KMS-11 (cell line): ENCODE data around the gene TBC1D24.
A peak's percentile ranks its signal among the peaks of the same experiment; 100 is the strongest.

Source experiments
- H2AFZ ChIP-seq: fragments of 200-600 bp; sonication (generic); 2 replicates; pipeline ENCODE4 v1.6.1; 2016; ENCODE audit warnings: antibody characterized with exemption, mixed run types, low read depth
- H3K27ac ChIP-seq: fragments of 200-600 bp; sonication (generic); 2 replicates; pipeline ENCODE4 v1.6.1; 2016; ENCODE audit warnings: mild to moderate bottlenecking, mixed run types
- H3K27me3 ChIP-seq: fragments of 200-600 bp; sonication (generic); 2 replicates; pipeline ENCODE4 v1.6.1; 2017; ENCODE audit warnings: mild to moderate bottlenecking, low read depth, mixed run types, moderate library complexity; ENCODE audit not compliant: insufficient read depth
- H3K36me3 ChIP-seq: fragments of 200-600 bp; sonication (generic); 2 replicates; pipeline ENCODE4 v1.6.1; 2017; ENCODE audit warnings: mild to moderate bottlenecking, mixed run types; ENCODE audit not compliant: insufficient read depth
- H3K4me1 ChIP-seq: fragments of 200-600 bp; sonication (generic); 2 replicates; pipeline ENCODE4 v1.6.1; 2016; ENCODE audit warnings: mild to moderate bottlenecking, low read depth, mixed run types; ENCODE audit not compliant: poor library complexity, severe bottlenecking
- H3K4me2 ChIP-seq: fragments of 200-600 bp; sonication (generic); 2 replicates; pipeline ENCODE4 v1.7.0; 2016; ENCODE audit warnings: mild to moderate bottlenecking, mixed run types
- H3K4me3 ChIP-seq: fragments of 200-600 bp; sonication (generic); IDR thresholded peaks from 2 replicates; pipeline ENCODE4 v1.6.1; 2017; ENCODE audit warnings: low read depth, low read length, mixed read lengths; ENCODE audit not compliant: insufficient read depth
- H3K79me2 ChIP-seq: fragments of 200-600 bp; sonication (generic); 2 replicates; pipeline ENCODE4 v1.6.1; 2016; ENCODE audit warnings: low read depth, mixed run types; ENCODE audit not compliant: insufficient read depth
- H3K9ac ChIP-seq: fragments of 200-600 bp; sonication (generic); 2 replicates; pipeline ENCODE4 v1.6.1; 2016; ENCODE audit warnings: mild to moderate bottlenecking, mixed run types
- H4K20me1 ChIP-seq: fragments of 200-600 bp; sonication (generic); 2 replicates; pipeline ENCODE4 v1.6.1; 2016; ENCODE audit warnings: mild to moderate bottlenecking, mixed run types; ENCODE audit not compliant: insufficient read depth
- TF ChIP-seq, protein P1 (sequence below): fragments of 200-600 bp; sonication (generic); conservative IDR thresholded peaks from 2 replicates; pipeline ENCODE4 v1.6.1; 2017; ENCODE audit warnings: low read depth, mild to moderate bottlenecking, antibody characterized with exemption, low read length, moderate library complexity, mixed read lengths

The TBC1D24 gene

DNA sequence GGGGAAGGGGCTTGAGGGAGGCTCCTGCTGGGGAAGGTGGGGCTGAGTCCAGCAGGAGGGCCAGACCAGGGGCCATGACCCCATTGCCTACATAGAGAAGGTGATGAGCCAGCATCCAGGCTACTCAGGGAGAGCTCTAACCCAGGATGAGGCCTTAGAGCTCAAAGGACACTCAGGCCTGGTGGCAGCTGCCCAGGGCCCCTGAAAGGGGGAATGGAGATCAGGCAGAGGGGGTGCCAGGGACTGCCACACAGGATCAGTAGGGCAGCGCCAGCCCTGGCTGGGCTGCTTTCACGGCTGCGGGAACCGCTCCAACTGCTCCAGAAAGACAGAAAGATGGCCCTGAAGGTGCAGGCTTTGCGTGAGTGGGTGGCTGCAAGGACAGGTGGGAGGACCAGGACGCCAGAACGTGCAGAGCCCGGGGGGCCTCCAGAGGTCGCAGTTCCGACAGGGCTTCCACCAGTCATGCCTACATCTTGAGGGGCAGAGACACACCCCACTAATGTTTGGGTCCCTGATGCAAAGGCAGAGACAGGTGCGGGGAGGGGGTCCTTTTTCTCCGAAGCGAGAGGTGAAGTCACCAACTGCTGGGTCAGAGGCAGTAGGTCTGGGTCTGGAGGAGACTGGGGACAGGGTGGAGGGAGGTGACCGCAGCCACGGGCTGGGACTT, 37.9 kb downstream of the TBC1D24 start:
- H3K9ac ChIP-seq: peak overlapping the region; percentile 97; the same call in 1 of the 2 replicates
- peak overlapping the region; percentile 95 for H3K27ac ChIP-seq
- peaks cover 55% of the 10 kb centered on the region for H3K4me1 ChIP-seq
- H3K36me3 ChIP-seq: no peaks in the 10 kb centered on the region
- peak overlapping the region; percentile 91 for H3K4me2 ChIP-seq
- TF ChIP-seq, protein P1, sequence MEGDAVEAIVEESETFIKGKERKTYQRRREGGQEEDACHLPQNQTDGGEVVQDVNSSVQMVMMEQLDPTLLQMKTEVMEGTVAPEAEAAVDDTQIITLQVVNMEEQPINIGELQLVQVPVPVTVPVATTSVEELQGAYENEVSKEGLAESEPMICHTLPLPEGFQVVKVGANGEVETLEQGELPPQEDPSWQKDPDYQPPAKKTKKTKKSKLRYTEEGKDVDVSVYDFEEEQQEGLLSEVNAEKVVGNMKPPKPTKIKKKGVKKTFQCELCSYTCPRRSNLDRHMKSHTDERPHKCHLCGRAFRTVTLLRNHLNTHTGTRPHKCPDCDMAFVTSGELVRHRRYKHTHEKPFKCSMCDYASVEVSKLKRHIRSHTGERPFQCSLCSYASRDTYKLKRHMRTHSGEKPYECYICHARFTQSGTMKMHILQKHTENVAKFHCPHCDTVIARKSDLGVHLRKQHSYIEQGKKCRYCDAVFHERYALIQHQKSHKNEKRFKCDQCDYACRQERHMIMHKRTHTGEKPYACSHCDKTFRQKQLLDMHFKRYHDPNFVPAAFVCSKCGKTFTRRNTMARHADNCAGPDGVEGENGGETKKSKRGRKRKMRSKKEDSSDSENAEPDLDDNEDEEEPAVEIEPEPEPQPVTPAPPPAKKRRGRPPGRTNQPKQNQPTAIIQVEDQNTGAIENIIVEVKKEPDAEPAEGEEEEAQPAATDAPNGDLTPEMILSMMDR: peak; percentile 55; the same call in 1 of the 2 replicates
- H2AFZ ChIP-seq: peak overlapping the region; percentile 88
- H4K20me1 ChIP-seq: peaks cover 4% of the 10 kb centered on the region; the same call in 1 of the 2 replicates
- peak overlapping the region; percentile 9 for H3K4me3 ChIP-seq
- H3K27me3 ChIP-seq: no peaks in the 10 kb centered on the region
- H3K79me2 ChIP-seq: peaks cover 39% of the 10 kb centered on the region

DNA sequence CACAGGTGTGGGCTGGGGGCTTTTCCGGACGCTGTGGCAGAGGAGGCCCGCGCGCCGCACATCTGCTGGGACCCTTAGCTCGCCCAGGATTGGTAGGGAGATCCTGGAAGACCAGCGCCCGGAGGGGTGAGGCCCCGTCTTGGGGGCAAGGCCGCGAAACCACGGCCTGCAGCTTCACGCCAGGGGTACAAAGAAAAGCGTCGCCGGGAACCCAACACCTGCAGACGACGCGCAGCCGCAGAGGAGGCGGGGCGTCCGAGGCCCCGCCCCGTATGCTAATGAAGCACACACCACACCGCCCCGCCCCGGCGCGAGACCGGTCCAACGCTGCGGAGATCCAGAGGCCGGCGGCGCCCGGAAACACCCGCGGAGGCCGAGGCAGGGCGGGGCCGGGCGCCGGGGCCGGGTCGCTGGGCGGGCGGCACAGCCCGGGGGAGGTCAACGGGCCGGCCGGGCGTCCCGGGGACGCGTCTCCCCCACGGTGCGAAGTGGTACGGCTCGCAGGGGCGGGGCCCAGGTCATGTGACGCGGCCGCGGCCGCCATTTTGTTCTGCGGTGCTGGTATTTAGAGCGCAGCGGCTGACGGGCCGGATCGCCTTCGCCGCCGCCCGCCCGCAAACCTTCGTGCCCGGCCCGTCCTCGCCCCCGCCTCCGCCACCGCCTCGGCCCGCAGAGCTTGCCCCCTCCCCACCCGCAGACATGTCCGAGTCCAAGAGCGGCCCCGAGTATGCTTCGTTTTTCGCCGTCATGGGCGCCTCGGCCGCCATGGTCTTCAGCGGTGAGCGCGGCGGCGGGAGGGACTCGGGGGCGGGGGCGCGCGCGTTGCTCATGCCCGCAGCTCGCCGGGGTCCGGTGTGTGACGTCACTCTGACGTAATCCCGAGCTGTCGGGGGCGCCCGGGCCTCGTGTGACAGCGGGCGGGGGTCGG, 38.7 kb downstream of the TBC1D24 start, which contains the start of gene ATP6V0C:
ATP6V0C (plus strand) TSS at position 548 of the 928 bp plus-strand sequence; CDS start at position 700, 152 bp downstream.
- peak within 1 kb of the TSS; percentile 9 for H3K4me3 ChIP-seq
- H3K27ac ChIP-seq: peak within 1 kb of the TSS; percentile 95
- no peaks in the 10 kb centered on the region for H3K36me3 ChIP-seq
- H3K4me2 ChIP-seq: peak within 1 kb of the TSS; percentile 91
- peak within 1 kb of the TSS; percentile 97 for H3K9ac ChIP-seq
- H3K27me3 ChIP-seq: no peaks in the 10 kb centered on the region
- TF ChIP-seq, protein P1: no peak
- H4K20me1 ChIP-seq: peaks cover 4% of the 10 kb centered on the region; the same call in 1 of the 2 replicates
- H3K4me1 ChIP-seq: peaks cover 47% of the 10 kb centered on the region
- peak within 1 kb of the TSS; percentile 88 for H2AFZ ChIP-seq
- H3K79me2 ChIP-seq: peaks cover 47% of the 10 kb centered on the region

DNA sequence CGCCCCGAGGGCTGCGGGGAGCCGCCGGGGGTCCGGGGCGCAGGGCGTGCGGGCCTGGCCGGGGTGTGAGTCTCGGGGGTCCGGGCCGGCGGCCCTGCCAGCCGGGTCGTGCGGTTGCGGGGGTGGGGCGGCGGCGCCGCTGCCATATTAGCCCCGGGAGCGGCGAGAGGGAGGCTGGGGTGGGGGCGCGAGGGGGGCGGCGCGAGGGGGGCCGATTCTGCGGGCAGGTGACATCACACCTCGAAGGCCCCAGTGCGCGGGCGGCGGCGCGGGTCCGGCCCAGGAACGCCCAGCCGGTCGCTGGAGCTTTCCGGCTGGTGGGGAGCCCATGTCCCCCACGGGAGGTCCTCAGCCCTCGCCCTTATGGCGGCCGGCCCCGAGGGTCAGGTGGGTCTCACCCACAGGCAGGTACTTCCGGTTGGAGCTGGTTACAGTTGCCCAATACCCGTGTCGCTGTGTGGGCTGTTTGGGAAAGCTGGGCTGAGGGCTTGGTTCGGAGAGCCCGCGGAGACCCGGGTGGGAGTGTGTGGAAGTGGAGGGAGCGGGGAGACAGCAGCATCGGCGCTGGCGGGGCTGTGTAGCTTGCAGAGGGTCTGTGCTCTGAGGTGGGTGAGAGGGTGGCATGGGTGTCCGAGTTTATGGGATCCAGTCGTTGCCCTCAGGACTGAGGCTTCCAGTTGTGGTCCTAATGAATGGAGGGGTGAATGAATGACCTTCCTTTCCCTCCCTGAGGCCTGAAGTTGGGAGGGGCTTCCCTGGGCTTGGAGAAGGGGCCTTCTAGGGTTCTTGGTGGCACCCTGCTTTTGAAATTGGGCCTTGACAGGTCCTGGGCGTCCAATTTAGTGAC, 39.6 kb downstream of the TBC1D24 start:
- Histone ChIP-seq H3K4me3 (no peak overlapping the region), H3K4me1 (peaks cover 47% of the 10 kb centered on the region), H3K36me3 (no peaks in the 10 kb centered on the region), H3K27me3 (no peaks in the 10 kb centered on the region), H3K4me2 (peak overlapping the region; percentile 72), H3K9ac (peak overlapping the region; percentile 97), H2AFZ (no peak overlapping the region), H3K79me2 (peaks cover 56% of the 10 kb centered on the region), H4K20me1 (peaks cover 4% of the 10 kb centered on the region; the same call in 1 of the 2 replicates), H3K27ac (peak overlapping the region; percentile 95)
- TF ChIP-seq, protein P1: no peak
